NCI-H2196 treated with DMSO at 0.1 percent for 48 hours (cell line): ENCODE results near the gene CENPX.

Experiments
- DNase-seq: peaks from one replicate; lab custom pipeline; 2025; ENCODE audit not compliant: unreplicated experiment; lab: John Stamatoyannopoulos, UW

Gene CENPX

DNA sequence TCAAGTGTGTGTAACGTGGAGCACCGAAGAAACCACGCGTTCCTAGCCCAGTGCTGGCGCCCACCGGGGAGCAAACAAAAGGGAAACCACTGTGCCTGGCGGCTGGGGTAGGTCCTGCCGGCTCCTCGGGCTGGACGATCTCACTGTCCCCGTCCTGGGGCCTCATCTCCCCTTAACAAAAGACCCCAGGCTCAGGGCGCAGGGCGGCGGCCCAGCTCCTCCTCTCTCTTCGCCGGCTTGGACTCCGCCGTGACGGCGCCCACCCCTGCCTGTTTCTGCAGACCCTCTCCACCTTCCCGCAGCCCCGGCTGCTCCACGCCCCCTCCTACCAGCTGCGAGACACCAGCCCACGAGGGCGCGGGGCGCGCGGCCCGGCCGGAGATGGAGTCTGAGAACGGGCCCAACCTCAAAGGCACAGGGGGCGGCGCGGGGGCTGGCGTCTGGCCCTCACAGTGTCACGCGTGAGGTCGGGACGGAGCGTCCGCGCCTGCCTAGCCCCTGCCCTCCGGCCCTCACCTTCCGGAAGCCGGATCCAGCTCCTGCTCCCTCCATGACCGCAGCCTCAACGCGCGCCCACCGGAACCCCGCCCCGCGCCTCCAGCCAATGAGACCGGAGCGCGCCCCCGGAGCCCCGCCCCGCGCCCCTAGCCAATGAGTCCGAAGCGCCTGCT lies at the start of gene CENPX:
Gene CENPX (minus strand): TSS at position 569 of the 671 bp plus-strand sequence. CDS start 17 bp downstream, at position 552.
- no peak for DNase-seq

- DNase-seq = no peak
These were observed 47.9 kb upstream of the CENPX start for GRCh38 chr17:82070611-82071010.

DNA sequence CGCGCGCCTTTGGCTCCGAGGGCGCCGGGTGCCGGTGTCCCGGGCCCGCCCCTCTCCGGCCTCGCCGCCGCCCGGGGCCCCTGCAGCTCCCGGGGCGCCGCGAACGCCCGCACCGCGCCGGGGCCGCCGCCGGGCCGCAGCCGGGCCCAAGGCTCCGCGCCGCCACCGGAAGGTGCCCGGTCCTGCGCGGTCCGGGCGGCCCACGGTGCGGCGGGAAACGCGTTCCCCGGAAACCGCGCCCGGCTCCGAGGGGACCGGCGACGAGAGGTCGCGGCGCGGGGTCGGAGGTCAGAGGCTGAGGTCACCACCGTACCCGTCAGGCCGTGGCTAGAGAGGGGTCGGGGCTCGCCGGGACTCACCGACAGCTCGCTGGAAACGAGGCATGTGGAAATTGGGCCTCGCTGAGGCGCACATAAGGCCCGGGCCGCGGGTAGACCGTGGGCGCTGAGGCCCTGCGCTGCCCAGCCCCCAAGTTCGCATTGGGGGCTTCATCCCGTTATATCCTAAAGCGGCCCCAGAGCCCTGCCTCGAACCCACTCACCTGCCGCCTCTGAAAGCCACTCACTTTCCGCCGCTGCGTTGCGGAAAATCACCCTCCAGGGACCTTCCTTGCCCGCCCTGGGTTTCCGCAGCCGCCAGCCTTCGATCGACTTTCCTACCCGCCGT lies 43.1 kb upstream of the CENPX start, which contains the start of gene DUS1L:
Gene DUS1L (minus strand): TSS at position 167 of the 666 bp plus-strand sequence. CDS start 745 bp downstream, outside the sequence.
- peak; percentile 23 for DNase-seq

DNA sequence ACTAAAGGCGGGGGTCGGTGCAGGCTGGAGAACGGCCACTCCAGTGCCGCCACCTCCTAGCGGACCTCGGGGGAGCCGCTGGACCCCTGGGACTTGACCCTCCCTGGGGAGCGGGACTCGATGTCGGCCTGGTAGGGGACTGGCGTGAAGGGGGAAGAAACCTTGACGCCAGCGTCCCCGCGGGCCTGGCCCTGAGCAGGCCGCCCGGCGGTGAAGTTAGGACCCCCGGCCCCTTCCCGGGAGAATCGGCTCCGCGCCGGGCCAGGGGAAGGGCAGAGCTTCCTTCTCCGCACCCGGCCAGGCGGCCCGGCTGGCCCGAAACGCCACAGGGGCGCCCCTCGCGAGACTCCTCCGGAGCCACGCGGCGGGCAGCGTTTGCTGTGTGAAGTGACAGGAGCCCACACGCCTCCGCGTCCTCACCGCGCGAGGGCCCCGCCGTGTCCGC lies 42.5 kb upstream of the CENPX start:
- no peak for DNase-seq

DNA sequence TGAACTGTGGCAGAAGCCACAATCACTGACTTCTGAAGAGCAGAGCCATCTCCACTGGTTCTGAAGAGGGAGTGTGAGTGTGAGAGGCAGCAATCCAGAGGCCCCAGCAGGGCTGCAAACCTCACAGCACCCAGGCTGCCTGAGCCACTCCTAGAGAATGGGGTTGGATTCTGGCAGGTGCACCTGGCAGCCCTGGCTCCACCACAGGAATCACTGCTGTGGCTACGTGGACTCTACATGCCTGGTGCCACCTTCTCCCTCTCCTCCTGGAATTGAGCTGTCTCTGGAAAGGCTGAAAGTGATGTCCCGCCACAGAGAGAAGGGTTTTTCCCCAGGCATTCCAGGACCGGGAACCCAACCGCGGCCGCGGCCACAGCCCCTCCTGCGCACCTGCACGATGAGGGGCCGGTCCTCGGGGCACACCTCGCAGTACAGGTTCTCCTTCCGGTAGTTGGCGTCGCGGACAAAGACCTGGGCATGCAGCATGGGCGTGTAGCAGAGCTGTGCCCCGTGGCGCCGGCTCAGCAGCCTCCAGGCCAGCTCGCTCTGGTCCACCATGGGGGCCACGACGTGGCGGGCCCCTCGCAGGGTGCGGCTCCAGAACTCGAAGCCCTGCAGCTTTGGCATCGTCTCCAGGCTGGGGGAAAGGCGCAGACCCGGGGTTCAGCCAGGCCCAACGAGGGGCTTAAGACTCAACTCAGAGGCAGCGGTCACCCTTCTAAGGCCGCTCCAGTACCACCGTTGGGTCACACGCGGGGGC lies 41.9 kb upstream of the CENPX start:
- DNase-seq = peak; percentile 42

DNA sequence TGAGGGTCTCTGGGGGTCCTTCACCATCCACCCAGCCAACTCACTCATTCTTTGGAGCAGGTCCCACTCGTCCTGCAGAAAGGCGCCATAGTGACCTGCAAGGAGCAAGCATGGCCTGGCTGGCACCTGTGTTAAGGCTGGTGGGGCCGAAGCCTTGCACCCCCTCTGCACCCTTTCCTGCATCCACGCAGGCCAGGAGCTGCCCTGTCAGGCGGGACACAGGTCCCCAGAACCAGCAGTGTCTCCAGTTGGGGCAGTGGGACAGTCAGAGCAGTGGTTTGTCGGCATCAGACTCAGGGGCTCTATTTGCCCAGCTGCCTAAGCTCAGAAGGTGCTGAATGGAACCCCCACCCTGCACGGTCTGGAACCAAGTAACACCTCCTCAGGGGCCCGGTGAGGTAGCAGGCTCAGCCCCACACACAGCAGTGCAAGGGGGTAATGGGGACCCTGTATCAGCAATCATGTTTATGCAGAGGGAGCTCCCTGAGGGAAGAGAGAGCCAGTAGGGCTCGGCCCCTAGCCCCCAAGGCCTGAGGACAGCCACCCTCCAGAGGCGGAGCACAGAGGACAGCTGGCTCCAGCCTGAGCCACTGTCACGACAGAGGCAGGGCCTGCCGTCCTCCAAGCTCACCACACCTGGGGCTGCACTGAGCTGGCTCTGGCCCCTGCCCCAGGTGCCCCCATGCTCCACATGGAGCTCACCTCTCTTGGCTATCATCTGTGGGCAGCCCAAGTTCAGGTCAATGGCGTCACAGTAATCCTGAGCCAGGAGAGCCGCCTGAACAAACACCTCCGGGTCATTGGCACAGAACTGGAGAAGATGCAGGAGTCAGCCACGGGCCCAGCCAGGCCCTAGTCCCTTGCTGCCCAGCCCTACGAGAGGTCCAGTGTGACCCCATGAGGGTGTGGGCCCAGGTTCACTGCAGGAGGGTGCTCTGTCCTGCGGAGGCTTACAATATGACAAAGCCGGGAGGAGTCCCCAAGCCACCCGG lies 41.0 kb upstream of the CENPX start:
- DNase-seq = no peak

DNA sequence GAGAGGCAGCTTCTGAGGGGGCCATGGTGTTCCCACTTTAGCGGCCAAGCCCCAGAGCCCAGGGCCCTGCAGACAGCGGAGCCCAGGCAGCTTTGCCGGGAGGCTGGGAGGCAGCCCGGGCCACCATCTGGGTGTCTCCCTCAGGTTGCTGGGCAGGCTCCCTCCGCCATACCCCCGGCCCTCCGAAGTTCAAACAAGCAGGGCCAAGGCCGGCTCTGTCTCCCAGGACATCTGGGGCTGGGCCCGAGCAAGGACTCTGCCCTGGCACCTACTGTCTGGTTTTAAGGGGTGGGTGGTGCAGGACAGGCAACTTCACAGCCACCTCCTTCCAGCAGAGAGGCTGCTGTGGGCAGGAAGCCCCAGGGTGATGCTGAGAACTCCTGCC lies 40.3 kb upstream of the CENPX start:
- DNase-seq = no peak

- no peak for DNase-seq
These were observed 39.7 kb upstream of the CENPX start for GRCh38 chr17:82062076-82062983.

- DNase-seq = no peak
These were observed 38.6 kb upstream of the CENPX start for GRCh38 chr17:82061047-82061925.

DNA sequence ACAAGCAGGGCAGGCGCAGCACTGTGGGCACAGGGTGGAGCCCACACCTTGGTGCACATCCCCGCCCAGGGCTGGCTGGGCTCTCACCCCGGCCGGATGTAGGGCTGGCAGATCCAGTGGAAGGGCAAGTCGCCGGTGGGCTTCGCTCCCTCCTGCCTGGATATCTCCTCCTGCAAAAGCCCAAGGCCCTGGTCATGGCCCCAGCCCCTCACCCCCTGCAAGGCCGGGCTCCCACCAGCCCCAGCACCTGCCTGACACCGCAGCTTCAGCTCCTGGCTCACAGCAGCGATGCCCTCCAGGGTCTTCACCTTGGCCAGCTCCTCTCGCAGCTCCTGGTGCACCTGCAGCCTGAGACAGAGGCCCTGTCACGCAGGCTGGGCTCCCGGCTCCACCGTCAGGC lies 37.9 kb upstream of the CENPX start:
- DNase-seq = no peak

DNA sequence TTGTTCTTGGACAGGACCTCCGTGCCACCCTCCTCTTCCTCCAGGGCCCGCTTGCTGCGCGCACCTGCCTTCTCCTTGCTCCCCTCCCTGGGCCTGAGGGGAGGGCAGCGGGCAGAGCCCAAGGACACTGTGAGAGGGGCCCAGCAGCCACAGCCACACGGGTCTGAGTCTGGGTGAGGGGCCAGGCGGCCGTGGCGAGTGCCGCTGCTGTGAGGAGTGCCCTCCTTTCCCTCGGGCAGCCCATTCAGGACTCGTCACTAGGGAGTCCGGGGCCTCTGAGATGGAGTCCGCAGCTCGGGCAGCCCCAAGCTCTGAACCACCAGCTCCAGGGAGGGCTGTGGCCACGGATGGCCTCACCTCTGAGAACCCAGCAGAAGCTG lies 37.3 kb upstream of the CENPX start:
- no peak for DNase-seq

DNA sequence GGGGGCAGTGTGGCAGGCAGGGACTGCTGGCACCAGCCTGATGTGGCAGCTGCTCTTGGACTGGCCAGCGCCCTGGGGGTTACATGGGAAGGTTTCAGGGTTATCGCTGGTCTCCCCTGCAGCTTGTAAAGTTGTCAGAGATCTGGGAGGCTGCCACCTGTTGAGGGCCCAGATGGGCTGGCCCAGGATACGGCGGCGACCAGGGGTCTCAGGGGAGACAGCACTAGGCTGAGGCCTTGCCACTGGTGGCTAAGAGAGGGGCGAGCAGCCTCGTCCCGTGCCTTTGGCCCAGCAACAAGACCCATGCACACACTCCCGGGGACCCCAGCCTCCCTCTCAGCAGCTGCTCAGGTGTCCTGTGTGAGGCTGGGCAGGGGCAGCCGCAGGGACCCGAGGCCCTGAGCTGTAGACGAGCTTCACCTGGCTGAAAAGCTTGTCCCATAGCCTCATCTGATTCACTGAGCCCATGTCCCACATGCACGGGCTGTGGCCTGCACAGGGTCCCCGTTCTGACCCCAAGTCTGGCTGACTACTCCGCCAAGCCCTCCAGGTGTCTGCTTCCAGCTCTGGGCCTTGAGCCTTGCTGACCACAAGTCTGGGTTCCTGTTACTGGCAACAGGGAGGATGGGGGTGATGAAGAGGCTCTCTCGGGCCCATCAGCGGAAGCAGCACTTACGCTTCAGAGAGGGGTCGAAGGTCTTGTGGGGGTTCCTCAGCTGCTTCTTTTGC lies 36.8 kb upstream of the CENPX start:
- no peak for DNase-seq

GRCh38 chr17:82058855-82059249 lies 36.2 kb upstream of the CENPX start:
- no peak for DNase-seq

- no peak for DNase-seq
These were observed 35.7 kb upstream of the CENPX start for GRCh38 chr17:82058230-82058854.

- DNase-seq = no peak
These were observed 34.3 kb upstream of the CENPX start for GRCh38 chr17:82056729-82057621.

- no peak for DNase-seq
These were observed 33.5 kb upstream of the CENPX start for GRCh38 chr17:82055965-82056728.
